Liver (tissue), 9 donors: ENCODE results near the gene EIPR1. TPM values are rescaled to one million over a fixed set of nuclear protein-coding genes. Genes with fewer than 3 reads are reported as not detected.

Experiments
- DNase-seq: peaks from one replicate; pipeline ENCODE4 v3.0.0-alpha.2; 2017; ENCODE audit warnings: low spot score
- H3K27ac ChIP-seq, 2 donors: one replicate each; pipeline ENCODE4 v1.7.0; 2013; ENCODE audit warnings: inconsistent platforms in 2 of 2, low read length in 2 of 2, control low read depth in 1 of 2, low read depth in 1 of 2, mild to moderate bottlenecking in 1 of 2
- H3K27me3 ChIP-seq, 4 donors: one replicate each; pipeline versions ENCODE4 v1.6.1 to v1.7.0; 2013; ENCODE audit warnings: low read length in 3 of 4, inconsistent platforms in 1 of 4, mild to moderate bottlenecking in 1 of 4, moderate library complexity in 1 of 4; ENCODE audit not compliant: control insufficient read depth in 4 of 4, insufficient read depth in 4 of 4
- H3K36me3 ChIP-seq, 4 donors: one replicate each; pipeline versions ENCODE4 v1.6.1 to v1.7.0; 2013; ENCODE audit warnings: low read length in 3 of 4, mild to moderate bottlenecking in 3 of 4, low read depth in 1 of 4, moderate library complexity in 1 of 4; ENCODE audit not compliant: control insufficient read depth in 4 of 4, insufficient read depth in 3 of 4
- H3K4me1 ChIP-seq, 4 donors: one replicate each; pipeline versions ENCODE4 v1.6.1 to v1.7.0; 2013; ENCODE audit warnings: low read length in 3 of 4, mild to moderate bottlenecking in 3 of 4, moderate library complexity in 1 of 4; ENCODE audit not compliant: control insufficient read depth in 4 of 4, insufficient read depth in 4 of 4
- H3K4me3 ChIP-seq, 3 donors: one replicate each; pipeline versions ENCODE4 v1.6.1 to v1.7.0; 2013; ENCODE audit warnings: low read length in 3 of 3, control low read depth in 1 of 3, low read depth in 1 of 3, mild to moderate bottlenecking in 1 of 3
- H3K9ac ChIP-seq, 2 donors: one replicate each; pipeline ENCODE4 v1.7.0; 2013; ENCODE audit warnings: low read length in 2 of 2, mild to moderate bottlenecking in 2 of 2, moderate library complexity in 2 of 2, control low read depth in 1 of 2, low read depth in 1 of 2
- H3K9me3 ChIP-seq, 4 donors: one replicate each; pipeline versions ENCODE4 v1.6.1 to v1.7.0; 2013; ENCODE audit warnings: low read length in 3 of 4; ENCODE audit not compliant: control insufficient read depth in 4 of 4
- ATF3 ChIP-seq: IDR thresholded peaks from 2 replicates; pipeline ENCODE4 v1.6.1; 2016; ENCODE audit warnings: antibody characterized with exemption
- EGR1 ChIP-seq, 2 donors: IDR thresholded peaks; 2 replicates each; pipeline ENCODE4 v1.6.1; 2016 to 2018; ENCODE audit warnings: antibody characterized with exemption in 2 of 2, low read depth in 2 of 2
- FOXA1 ChIP-seq: IDR thresholded peaks from 2 replicates; pipeline ENCODE4 v1.6.1; 2016; ENCODE audit warnings: antibody characterized with exemption
- FOXA2 ChIP-seq: IDR thresholded peaks from 2 replicates; pipeline ENCODE4 v1.6.1; 2016; ENCODE audit warnings: antibody characterized with exemption
- GABPA ChIP-seq, 2 donors: IDR thresholded peaks in 1 of 2; conservative IDR thresholded peaks in 1 of 2; 2 replicates each; pipeline ENCODE4 v1.6.1; 2016; ENCODE audit warnings: antibody characterized with exemption in 2 of 2, mild to moderate bottlenecking in 1 of 2, moderate library complexity in 1 of 2
- HNF4A ChIP-seq, 2 donors: conservative IDR thresholded peaks; 2 replicates each; pipeline ENCODE4 v1.6.1; 2016; ENCODE audit warnings: antibody characterized with exemption in 2 of 2, mild to moderate bottlenecking in 2 of 2
- HNF4G ChIP-seq: IDR thresholded peaks from 2 replicates; pipeline ENCODE4 v1.6.1; 2016; ENCODE audit warnings: antibody characterized with exemption
- JUND ChIP-seq, 2 donors: IDR thresholded peaks; 2 replicates each; pipeline ENCODE4 v1.6.1; 2016; ENCODE audit warnings: antibody characterized with exemption in 2 of 2
- NR2F2 ChIP-seq: IDR thresholded peaks from 2 replicates; pipeline ENCODE4 v1.6.1; 2016; ENCODE audit warnings: antibody characterized with exemption
- RAD21 ChIP-seq, 2 donors: IDR thresholded peaks; 2 replicates each; pipeline ENCODE4 v1.6.1; 2016; ENCODE audit warnings: antibody characterized with exemption in 2 of 2, mild to moderate bottlenecking in 2 of 2
- RXRA ChIP-seq, 2 donors: IDR thresholded peaks; 2 replicates each; pipeline ENCODE4 v1.6.1; 2017 to 2018; ENCODE audit warnings: antibody characterized with exemption in 2 of 2, mild to moderate bottlenecking in 1 of 2
- SP1 ChIP-seq: IDR thresholded peaks from 2 replicates; pipeline ENCODE4 v1.6.1; 2018; ENCODE audit warnings: antibody characterized with exemption, mild to moderate bottlenecking
- TAF1 ChIP-seq: conservative IDR thresholded peaks from 2 replicates; pipeline ENCODE4 v1.6.1; 2016; ENCODE audit warnings: antibody characterized with exemption, mild to moderate bottlenecking
- YY1 ChIP-seq: IDR thresholded peaks from 2 replicates; pipeline ENCODE4 v1.6.1; 2016; ENCODE audit warnings: antibody characterized with exemption, mild to moderate bottlenecking
- ZBTB33 ChIP-seq: IDR thresholded peaks from 2 replicates; pipeline ENCODE4 v1.6.1; 2016; ENCODE audit warnings: antibody characterized with exemption
- WGBS: extraction: QIAGEN DNeasy Blood & Tissue Kit; methylation state at CpG from one replicate; pipeline ENCODE4 v1.1.7; 2013; 5-methylcytosine and 5-hydroxymethylcytosine counted together
- polyA plus RNA-seq, 2 donors: library from polyadenylated mRNA; stranded (reverse) in 1 of 2; unstranded in 1 of 2; fragments of 200-250 nt in 1 of 2; fragments of >200 nt in 1 of 2; fragmentation: Nextera tagmentation in 1 of 2; extraction: Ambion mirVana in 1 of 2; gene quantifications; one replicate each; pipeline versions ENCODE4 v1.2.1 to v1.2.3, GENCODE V29; 2013 to 2015
- total RNA-seq, 2 donors: library from RNA; depleted of rRNA; stranded (reverse); fragments of >200 nt; gene quantifications; one replicate each; pipeline ENCODE4 v1.2.3, GENCODE V29; 2014
- TF ChIP-seq, protein P1 (sequence below): IDR thresholded peaks from 2 replicates; pipeline ENCODE4 v1.6.1; 2016; ENCODE audit warnings: antibody characterized with exemption
- TF ChIP-seq, protein P2 (sequence below): IDR thresholded peaks from 2 replicates; pipeline ENCODE4 v1.6.1; 2016; ENCODE audit warnings: antibody characterized with exemption, mild to moderate bottlenecking
- TF ChIP-seq, protein P3 (sequence below): fragments of 150-350 bp; IDR thresholded peaks from 2 replicates; pipeline ENCODE4 v1.5.1; 2017; ENCODE audit warnings: improper control_type of control experiment, low read depth, low read length; ENCODE audit not compliant: missing input control
- donor health status: healthy.
- donor health status: healthy.
- donor health status: healthy.
- donor health status: healthy.
- donor health status: healthy.

Gene EIPR1
- total and polyA plus RNA-seq, 4 donors = 7.6 to 12.1 (median 11.4) TPM

DNA sequence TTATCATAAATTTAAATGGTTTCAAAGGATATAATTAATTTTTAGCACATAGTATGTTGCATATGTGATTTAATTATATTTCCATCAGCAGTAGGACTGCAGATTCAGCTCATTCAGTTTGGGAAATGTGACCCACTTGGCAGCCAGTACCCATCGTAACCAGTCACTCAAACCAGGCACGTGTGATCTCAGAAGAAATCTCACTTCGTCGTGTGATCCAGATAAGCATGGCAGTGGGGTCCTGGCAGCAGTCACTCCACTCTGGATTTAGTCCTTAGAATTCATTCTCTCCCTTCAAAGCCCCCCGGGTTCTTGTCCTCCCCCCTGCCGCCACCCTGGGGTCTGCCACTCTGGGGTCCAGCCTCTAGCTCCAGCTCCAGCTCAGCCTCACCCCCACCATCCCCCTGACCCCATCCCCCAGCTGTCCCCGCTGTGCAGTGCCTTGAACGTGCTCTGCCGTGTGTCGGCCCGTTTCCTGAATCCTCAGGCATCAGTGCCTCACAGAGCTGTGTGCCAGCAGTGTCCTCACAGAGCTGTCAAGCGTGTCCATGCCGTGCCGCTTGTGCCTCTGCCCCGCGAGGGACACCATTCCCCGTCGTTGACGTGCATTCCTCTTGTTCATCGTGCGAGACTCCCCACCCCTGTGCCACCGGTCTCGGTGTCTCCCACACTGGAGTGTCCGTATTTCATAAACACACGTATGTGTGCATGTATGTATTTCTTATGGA lies 36.7 kb upstream of the EIPR1 start:
- no peak overlapping the region for H3K27ac ChIP-seq
- TF ChIP-seq EGR1 (IDR thresholded peaks at IDR 0.05; ENCODE audit: low read depth in 2 of 2) (no peak), RAD21 (IDR thresholded peaks at IDR 0.05) (no peak), HNF4A (conservative IDR thresholded peaks at IDR 0.05) (no peak), JUND (IDR thresholded peaks at IDR 0.05) (no peak), NR2F2 (no peak), ATF3 (no peak)
- TF ChIP-seq, protein P1, sequence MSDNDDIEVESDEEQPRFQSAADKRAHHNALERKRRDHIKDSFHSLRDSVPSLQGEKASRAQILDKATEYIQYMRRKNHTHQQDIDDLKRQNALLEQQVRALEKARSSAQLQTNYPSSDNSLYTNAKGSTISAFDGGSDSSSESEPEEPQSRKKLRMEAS = no peak
- TF ChIP-seq, protein P2, sequence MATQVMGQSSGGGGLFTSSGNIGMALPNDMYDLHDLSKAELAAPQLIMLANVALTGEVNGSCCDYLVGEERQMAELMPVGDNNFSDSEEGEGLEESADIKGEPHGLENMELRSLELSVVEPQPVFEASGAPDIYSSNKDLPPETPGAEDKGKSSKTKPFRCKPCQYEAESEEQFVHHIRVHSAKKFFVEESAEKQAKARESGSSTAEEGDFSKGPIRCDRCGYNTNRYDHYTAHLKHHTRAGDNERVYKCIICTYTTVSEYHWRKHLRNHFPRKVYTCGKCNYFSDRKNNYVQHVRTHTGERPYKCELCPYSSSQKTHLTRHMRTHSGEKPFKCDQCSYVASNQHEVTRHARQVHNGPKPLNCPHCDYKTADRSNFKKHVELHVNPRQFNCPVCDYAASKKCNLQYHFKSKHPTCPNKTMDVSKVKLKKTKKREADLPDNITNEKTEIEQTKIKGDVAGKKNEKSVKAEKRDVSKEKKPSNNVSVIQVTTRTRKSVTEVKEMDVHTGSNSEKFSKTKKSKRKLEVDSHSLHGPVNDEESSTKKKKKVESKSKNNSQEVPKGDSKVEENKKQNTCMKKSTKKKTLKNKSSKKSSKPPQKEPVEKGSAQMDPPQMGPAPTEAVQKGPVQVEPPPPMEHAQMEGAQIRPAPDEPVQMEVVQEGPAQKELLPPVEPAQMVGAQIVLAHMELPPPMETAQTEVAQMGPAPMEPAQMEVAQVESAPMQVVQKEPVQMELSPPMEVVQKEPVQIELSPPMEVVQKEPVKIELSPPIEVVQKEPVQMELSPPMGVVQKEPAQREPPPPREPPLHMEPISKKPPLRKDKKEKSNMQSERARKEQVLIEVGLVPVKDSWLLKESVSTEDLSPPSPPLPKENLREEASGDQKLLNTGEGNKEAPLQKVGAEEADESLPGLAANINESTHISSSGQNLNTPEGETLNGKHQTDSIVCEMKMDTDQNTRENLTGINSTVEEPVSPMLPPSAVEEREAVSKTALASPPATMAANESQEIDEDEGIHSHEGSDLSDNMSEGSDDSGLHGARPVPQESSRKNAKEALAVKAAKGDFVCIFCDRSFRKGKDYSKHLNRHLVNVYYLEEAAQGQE = no peak
- H3K27me3 ChIP-seq = no peaks in the 10 kb centered on the region
- H3K4me1 ChIP-seq = no peaks in the 10 kb centered on the region
- H3K9ac ChIP-seq = no peak overlapping the region
- peaks cover 0 to 19% (median 2%) of the 10 kb centered on the region in 4 donors for H3K36me3 ChIP-seq
- no peak for DNase-seq
- H3K9me3 ChIP-seq = no peaks in the 10 kb centered on the region
- no peak overlapping the region for H3K4me3 ChIP-seq
- 96% methylated on average over 25 of the region's 25 CpGs for WGBS

GRCh38 chr2:3413697-3414096 lies 36.1 kb upstream of the EIPR1 start:
- Histone ChIP-seq H3K4me3 (no peak overlapping the region), H3K9me3 (no peaks in the 10 kb centered on the region), H3K4me1 (no peaks in the 10 kb centered on the region), H3K27ac (no peak overlapping the region), H3K36me3 (peaks cover 0 to 19% (median 2%) of the 10 kb centered on the region in 4 donors), H3K27me3 (no peaks in the 10 kb centered on the region), H3K9ac (no peak overlapping the region)
- no peak for TF ChIP-seq HNF4A (conservative IDR thresholded peaks at IDR 0.05)
- TF ChIP-seq HNF4G = no peak
- no peak for TF ChIP-seq EGR1 (IDR thresholded peaks at IDR 0.05; ENCODE audit: low read depth in 2 of 2)
- TF ChIP-seq JUND (IDR thresholded peaks at IDR 0.05) = no peak
- TF ChIP-seq FOXA1 = no peak
- TF ChIP-seq YY1 = no peak
- TF ChIP-seq, protein P3, sequence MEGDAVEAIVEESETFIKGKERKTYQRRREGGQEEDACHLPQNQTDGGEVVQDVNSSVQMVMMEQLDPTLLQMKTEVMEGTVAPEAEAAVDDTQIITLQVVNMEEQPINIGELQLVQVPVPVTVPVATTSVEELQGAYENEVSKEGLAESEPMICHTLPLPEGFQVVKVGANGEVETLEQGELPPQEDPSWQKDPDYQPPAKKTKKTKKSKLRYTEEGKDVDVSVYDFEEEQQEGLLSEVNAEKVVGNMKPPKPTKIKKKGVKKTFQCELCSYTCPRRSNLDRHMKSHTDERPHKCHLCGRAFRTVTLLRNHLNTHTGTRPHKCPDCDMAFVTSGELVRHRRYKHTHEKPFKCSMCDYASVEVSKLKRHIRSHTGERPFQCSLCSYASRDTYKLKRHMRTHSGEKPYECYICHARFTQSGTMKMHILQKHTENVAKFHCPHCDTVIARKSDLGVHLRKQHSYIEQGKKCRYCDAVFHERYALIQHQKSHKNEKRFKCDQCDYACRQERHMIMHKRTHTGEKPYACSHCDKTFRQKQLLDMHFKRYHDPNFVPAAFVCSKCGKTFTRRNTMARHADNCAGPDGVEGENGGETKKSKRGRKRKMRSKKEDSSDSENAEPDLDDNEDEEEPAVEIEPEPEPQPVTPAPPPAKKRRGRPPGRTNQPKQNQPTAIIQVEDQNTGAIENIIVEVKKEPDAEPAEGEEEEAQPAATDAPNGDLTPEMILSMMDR = no peak
- no peak for TF ChIP-seq FOXA2
- no peak for TF ChIP-seq NR2F2
- TF ChIP-seq RAD21 (IDR thresholded peaks at IDR 0.05) = no peak
- TF ChIP-seq, protein P1 = no peak
- TF ChIP-seq GABPA (IDR thresholded peaks at IDR 0.05 in 1 of 2, conservative IDR thresholded peaks at IDR 0.05 in 1 of 2) = no peak
- no peak for TF ChIP-seq SP1
- no peak for TF ChIP-seq RXRA (IDR thresholded peaks at IDR 0.05)
- no peak for TF ChIP-seq ATF3
- no peak for TF ChIP-seq ZBTB33
- TF ChIP-seq, protein P2 = no peak
- no peak for TF ChIP-seq TAF1
- 95% methylated on average over 4 of the region's 4 CpGs for WGBS
- DNase-seq = no peak
